Central memory CD4-positive, alpha-beta T cell (primary cell): ENCODE data around the gene STX18.
A peak's percentile ranks its signal among the peaks of the same experiment; 100 is the strongest.
"Not testable (repeated sequence)": the region's sequence is repeated elsewhere in the genome, so short reads cannot be mapped to it uniquely, and the experiment has no call there.

ENCODE experiments used
- DNase-seq: peaks from one replicate; pipeline ENCODE4 v3.0.0; 2022

STX18 gene

GRCh38 chr4:4507923-4508322 lies 33.9 kb downstream of the STX18 start:
- no peak for DNase-seq

DNA sequence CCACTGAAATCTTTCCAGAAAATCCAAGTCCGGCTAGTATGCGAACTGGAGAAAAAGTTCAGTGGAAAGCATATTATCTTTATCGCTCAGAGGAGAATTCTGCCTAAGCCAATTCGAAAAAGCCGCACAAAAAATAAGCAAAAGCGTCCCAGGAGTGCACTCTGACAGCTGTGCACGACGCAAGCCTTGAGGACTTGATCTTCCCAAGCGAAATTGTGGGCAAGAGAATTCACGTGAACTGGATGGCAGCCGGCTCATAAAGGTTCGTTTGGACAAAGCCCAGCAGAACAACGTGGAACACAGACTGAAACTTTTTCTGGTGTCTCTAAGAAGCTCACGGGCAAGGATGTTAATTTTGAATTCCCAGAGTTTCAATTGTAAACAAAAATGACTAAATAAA lies 34.4 kb downstream of the STX18 start:
- DNase-seq: no peak

GRCh38 chr4:4506961-4507360 lies 34.9 kb downstream of the STX18 start:
- no peak for DNase-seq

GRCh38 chr4:4505211-4505610 lies 36.6 kb downstream of the STX18 start:
- DNase-seq: not testable (repeated sequence)

GRCh38 chr4:4504783-4505182 lies 37.1 kb downstream of the STX18 start:
- DNase-seq: no peak

GRCh38 chr4:4502694-4503311 lies 39.0 kb downstream of the STX18 start:
- DNase-seq: peak; percentile 17

GRCh38 chr4:4501679-4502078 lies 40.2 kb downstream of the STX18 start:
- no peak for DNase-seq

DNA sequence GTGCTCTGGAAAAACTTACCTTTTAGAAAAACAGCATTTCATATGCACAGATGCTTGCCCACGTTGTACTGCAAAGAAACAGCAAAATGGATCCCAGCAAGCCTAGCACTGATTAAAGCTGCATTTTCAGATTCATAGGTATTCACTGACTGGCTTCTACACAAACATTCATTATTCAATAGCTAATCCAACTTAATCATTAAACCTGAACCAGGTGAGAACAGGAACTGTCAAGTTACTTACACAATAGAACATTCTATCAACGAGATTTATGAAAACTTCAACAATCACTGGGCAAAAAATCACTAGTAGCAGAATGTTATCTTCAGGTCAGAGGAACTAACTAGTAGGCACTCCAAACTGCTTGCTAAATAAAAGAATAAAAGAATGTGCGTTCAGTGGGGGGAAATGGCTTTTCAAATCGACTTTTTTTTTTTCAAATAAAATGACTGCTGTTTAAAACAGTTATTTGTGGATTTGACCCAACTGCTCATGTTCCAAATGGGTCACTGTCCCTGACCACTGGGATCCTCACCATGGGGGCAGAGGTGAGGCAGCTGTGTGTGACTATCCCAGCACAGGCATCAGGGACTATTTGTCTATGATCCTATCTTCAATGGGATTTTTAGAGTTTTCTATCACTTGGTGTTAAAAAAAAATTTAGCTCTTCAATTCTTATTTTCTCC lies 42.3 kb downstream of the STX18 start:
- DNase-seq: no peak

GRCh38 chr4:4496592-4497372 lies 45.1 kb downstream of the STX18 start:
- DNase-seq: no peak

GRCh38 chr4:4494882-4495281 lies 47.0 kb downstream of the STX18 start:
- no peak for DNase-seq

GRCh38 chr4:4492161-4492847 lies 49.5 kb downstream of the STX18 start:
- no peak for DNase-seq

GRCh38 chr4:4491396-4491893 lies 50.4 kb downstream of the STX18 start:
- DNase-seq: no peak

- no peak for DNase-seq
These were observed 51.0 kb downstream of the STX18 start for GRCh38 chr4:4490816-4491215.

- no peak for DNase-seq
These were observed 51.8 kb downstream of the STX18 start for GRCh38 chr4:4490041-4490440.

DNA sequence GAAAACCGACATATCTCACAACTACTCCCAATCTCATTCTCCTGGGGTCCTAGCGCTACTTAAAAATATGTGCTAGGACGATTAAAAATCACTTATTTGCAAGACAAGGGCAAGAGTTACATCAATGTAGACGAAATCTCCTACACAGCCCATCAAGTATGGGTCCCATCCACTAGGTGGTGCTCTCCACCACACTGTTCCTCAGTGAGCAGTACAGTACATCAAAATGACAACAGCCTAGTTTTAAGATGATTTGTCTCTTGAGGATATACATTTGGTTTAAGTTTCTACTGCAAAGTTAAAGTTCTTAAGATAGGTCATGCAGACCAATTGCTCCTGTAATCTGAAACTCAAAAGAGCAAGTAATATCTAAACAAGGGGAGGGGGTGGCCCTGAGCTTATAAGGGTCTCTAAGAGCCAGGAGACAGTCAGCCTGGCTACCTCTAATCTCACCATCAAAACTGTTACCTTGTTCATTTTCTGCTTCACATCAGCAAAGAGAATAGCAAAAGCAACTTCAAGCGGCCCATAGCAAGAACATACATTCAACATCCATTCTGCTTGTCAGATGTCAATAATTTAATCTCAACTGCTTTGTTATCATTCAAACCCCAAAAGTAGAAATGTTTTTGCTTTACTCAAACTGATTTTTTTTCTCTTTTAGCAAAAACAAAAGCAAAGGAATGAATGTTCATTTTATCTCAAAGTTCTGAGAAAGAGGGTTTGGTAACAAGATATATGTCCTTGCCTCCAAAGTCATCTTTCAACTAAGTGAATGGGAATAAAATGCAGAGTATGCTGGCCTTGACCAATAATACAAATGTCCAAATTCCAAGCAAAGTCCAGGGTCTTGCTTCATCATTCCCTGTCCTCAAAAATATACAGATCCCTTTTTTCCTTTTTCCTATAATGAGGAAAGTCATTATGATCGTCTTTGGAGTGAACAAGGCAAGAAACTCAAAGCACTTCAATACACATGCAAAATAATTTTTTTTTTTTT lies 53.1 kb downstream of the STX18 start:
- peak; percentile 59 for DNase-seq

DNA sequence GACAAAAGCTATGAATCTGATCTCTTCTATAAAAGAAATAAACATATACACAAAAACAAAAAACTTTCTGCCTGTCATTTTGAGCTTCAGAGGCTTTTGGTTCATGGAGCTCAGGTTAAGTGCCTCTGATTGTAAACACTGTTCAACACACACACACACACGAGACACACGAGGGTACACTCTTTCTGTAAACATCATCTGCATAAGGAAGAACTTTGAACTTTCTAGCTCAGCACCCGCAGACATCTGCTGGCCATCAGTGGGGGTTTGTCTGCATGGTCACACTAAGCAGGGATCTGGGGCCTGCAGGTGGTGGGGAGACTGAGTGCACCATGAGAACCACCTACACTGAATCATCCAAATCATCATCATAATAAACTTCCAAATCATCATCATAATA lies 54.9 kb downstream of the STX18 start:
- no peak for DNase-seq

- DNase-seq: no peak
These were observed 56.0 kb downstream of the STX18 start for GRCh38 chr4:4485806-4486205.

DNA sequence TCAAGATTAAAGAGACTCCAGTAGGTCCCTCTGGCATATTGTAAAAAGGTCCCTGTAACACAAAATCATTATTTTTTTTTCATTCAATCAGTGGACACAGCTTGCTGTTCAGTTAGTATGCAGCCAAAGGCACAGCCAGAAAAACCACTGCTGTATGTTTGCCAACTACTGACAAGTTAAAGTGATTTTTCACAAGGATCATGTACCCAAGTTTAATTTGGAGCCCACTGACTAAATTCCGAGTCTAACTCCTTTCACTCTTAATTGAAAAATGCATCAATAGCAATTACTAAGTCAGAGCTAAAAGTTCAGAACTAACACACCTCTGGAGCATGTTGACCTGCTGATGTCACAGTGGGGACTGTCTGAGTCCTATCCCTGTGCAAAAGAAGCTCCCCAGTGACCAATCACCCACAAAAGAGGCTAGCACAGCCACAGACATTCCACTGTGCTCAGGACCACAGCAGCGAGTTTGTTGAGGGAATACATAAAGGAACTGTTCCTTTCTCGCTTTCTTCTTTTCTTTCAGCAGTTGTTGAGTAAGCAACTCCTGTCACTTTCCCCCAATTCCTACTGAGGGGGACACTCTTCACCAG lies 60.4 kb downstream of the STX18 start:
- DNase-seq: no peak

GRCh38 chr4:4480685-4481398 lies 61.0 kb downstream of the STX18 start:
- DNase-seq: no peak

DNA sequence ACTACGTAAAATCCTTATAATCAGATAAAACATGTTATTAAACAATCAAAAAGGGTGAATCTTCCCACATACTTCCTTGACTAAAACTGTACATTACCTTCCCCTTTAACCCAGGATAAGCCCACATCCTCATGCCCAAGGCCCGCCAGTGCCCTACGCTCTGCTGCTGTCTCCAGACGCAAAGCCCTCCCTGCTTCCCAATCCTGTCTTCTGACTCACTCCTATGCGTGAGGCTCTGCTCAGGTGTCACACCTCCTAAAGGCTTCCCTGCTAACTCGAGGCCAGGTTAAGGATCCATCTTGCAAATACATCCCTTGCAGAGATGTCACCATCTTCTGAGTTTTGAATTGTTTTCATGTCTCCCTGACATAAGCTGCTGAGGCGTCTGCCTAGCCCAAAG lies 61.6 kb downstream of the STX18 start:
- DNase-seq: no peak

GRCh38 chr4:4479366-4479765 lies 62.5 kb downstream of the STX18 start:
- no peak for DNase-seq
